WTC11 (cell line): ENCODE results near the gene RLN3.

ENCODE experiments used
- TF ChIP-seq, protein P1 (sequence below): fragments of 200-600 bp; IDR thresholded peaks from 2 replicates; pipeline ENCODE4 v1.8.0; 2022; ENCODE audit warnings: antibody characterized with exemption
- TF ChIP-seq, protein P2 (sequence below): sonication (generic); formaldehyde crosslinking; conservative IDR thresholded peaks from 2 replicates; pipeline ENCODE4 v1.8.1; 2023; ENCODE audit warnings: mild to moderate bottlenecking, low read depth, missing genetic modification reagents, moderate library complexity

DNA sequence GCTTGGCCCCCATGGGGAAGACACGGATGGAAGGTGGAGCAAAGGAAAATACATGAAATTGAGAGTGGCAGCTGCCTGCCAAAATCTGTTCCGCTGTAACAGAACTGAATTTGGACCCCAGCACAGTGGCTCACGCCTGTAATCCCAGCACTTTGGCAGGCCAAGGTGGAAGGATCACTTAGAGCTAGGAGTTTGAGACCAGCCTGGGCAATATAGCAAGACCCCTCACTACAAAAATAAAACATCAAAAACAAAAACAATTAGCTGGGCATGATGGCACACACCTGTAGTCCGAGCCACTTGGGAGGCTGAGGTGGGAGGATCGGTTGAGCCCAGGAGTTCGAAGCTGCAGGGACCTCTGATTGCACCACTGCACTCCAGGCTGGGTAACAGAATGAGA is 24.5 kb downstream of the RLN3 start:
- TF ChIP-seq, protein P1, sequence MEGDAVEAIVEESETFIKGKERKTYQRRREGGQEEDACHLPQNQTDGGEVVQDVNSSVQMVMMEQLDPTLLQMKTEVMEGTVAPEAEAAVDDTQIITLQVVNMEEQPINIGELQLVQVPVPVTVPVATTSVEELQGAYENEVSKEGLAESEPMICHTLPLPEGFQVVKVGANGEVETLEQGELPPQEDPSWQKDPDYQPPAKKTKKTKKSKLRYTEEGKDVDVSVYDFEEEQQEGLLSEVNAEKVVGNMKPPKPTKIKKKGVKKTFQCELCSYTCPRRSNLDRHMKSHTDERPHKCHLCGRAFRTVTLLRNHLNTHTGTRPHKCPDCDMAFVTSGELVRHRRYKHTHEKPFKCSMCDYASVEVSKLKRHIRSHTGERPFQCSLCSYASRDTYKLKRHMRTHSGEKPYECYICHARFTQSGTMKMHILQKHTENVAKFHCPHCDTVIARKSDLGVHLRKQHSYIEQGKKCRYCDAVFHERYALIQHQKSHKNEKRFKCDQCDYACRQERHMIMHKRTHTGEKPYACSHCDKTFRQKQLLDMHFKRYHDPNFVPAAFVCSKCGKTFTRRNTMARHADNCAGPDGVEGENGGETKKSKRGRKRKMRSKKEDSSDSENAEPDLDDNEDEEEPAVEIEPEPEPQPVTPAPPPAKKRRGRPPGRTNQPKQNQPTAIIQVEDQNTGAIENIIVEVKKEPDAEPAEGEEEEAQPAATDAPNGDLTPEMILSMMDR = no peak
- TF ChIP-seq, protein P2, sequence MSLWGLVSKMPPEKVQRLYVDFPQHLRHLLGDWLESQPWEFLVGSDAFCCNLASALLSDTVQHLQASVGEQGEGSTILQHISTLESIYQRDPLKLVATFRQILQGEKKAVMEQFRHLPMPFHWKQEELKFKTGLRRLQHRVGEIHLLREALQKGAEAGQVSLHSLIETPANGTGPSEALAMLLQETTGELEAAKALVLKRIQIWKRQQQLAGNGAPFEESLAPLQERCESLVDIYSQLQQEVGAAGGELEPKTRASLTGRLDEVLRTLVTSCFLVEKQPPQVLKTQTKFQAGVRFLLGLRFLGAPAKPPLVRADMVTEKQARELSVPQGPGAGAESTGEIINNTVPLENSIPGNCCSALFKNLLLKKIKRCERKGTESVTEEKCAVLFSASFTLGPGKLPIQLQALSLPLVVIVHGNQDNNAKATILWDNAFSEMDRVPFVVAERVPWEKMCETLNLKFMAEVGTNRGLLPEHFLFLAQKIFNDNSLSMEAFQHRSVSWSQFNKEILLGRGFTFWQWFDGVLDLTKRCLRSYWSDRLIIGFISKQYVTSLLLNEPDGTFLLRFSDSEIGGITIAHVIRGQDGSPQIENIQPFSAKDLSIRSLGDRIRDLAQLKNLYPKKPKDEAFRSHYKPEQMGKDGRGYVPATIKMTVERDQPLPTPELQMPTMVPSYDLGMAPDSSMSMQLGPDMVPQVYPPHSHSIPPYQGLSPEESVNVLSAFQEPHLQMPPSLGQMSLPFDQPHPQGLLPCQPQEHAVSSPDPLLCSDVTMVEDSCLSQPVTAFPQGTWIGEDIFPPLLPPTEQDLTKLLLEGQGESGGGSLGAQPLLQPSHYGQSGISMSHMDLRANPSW (CRISPR knock-in tag) = no peak
